ENCODE measurements around the gene OCA2. TPM values are rescaled to one million over a fixed set of nuclear protein-coding genes. Genes with fewer than 3 reads are reported as not detected.

The OCA2 gene
- total RNA-seq, 2 donors from 2014 or later = not detected

DNA sequence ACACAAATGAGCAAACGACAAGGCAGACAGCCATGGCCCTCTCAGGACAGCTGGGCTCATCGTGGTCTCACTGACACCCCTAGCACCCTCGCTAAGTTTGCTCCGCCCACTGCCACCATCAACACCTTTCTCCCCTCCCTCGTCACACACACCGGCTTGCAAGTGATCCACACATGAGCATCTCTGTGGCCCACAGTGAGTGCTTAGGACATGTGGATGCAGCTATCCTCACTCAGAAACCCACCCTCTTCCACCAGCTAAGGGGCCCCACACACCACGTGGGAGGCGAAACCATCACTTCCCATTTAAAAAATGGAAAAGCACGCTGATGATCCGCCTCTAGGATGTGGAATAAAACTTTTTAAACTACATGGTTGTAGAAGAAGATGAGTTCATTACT, 105.6 kb downstream of the OCA2 start:
- peaks cover 4% of the 10 kb centered on the region for H3K9me3 Mint-ChIP-seq
- H3K4me1 Mint-ChIP-seq (ENCODE audit: low read depth in 2 of 2) = no peaks in the 10 kb centered on the region
- DNase-seq (ENCODE audit: low spot score) (no peak), ATAC-seq (no peak)
- H3K27ac Mint-ChIP-seq = no peak overlapping the region
- H3K36me3 Mint-ChIP-seq = peaks cover 6% of the 10 kb centered on the region
- H3K4me3 Mint-ChIP-seq = no peak overlapping the region
- peaks cover 2 to 7% of the 10 kb centered on the region in 2 donors for H3K27me3 Mint-ChIP-seq

DNA sequence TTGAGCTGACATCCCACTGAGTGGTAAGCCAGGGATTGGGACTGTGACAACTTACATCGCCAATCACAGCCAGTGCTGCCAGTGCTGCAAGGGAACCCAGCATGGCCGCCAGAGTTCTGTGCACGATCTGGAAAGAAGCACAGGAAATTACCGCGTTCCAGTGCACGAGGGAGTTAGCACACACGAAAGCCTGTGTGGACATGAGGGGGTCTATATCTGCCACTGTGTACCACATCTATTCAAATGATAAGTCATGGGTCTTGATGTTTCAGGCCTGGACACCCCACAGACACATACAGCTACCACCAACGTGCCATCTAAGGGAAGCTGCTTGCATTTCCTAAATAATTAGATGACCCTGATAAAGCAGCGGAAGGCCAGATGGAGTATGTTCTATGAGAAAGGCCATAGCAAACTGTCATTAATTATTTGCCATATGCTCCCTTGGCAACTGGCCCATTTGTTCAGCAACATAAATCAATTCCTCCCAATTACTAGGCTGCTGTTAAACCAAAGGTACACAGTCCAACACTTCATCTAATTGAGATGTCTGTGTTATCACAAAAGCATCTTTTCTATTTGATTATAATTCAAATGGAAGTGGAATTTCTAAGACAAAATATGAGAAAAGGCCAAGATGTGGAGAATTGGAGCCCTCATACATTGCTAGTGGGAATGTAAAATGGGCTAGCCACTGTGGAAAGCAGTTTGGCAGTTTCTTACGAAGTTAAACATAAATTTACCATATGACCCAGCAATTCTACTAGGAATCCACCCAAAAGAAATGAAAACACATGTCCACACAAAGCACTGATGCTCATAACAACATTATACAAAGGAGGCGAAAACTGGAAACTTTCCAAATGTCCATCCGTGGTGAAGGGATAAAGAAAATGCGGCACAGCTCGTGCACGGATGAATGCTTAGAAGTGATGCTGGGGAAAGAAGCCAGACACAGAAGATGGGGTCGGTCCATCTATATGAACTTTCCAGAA, 108.3 kb downstream of the OCA2 start:
- DNase-seq (ENCODE audit: low spot score) = no peak
- no peak overlapping the region for H3K27ac Mint-ChIP-seq
- H3K27me3 Mint-ChIP-seq = peaks cover 0 to 2% of the 10 kb centered on the region in 2 donors
- no peaks in the 10 kb centered on the region for H3K36me3 Mint-ChIP-seq
- H3K4me1 Mint-ChIP-seq (ENCODE audit: low read depth in 2 of 2) = no peaks in the 10 kb centered on the region
- no peak for ATAC-seq
- H3K9me3 Mint-ChIP-seq = no peaks in the 10 kb centered on the region
- H3K4me3 Mint-ChIP-seq = no peak overlapping the region

DNA sequence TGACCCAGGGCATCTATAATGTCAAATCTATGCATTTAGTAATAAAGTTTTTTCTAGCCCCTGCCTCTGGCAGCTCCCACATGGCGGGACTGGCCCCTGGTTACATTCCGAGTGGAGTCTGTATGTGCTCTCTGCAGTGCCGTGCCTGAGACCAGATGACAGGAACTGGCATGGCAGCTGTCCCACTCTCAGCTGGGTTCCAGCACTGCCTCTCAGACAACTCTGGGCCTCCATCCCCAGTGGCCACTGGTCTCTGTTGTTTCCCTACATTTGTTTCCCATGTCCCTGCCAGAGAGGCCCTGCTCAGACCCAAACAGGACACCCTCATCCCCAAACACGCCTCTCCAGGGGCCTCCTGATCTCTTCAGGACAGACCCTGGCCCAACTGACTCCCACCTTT, 109.3 kb downstream of the OCA2 start:
- Mint-ChIP-seq H3K27me3 (peaks cover 0 to 2% of the 10 kb centered on the region in 2 donors), H3K27ac (no peak overlapping the region), H3K4me1 (ENCODE audit: low read depth in 2 of 2) (no peaks in the 10 kb centered on the region), H3K4me3 (no peak overlapping the region), H3K9me3 (no peaks in the 10 kb centered on the region), H3K36me3 (no peaks in the 10 kb centered on the region)
- ATAC-seq = peak; percentile 28 to 36
- DNase-seq (ENCODE audit: low spot score) = no peak

DNA sequence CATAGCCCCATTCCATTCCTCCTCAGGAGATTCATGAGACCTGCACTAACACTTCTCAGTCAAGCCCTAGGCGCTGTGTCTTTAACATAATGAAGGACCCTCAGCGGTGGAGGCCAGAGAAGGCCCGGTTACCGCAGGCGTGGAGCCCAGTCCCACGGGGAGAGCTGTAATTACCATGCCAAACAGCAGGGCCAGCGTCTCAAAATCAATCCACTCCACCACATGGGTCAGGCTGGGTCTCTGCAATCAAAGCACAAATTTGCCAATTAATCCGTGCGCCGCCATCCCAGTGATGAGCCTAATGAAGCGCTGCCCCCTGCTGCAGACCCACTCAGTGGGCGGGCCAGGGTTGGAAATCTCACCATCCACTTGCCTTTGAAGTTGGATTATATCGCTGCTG, 109.7 kb downstream of the OCA2 start:
- no peaks in the 10 kb centered on the region for H3K9me3 Mint-ChIP-seq
- H3K36me3 Mint-ChIP-seq = no peaks in the 10 kb centered on the region
- H3K4me3 Mint-ChIP-seq = no peak overlapping the region
- DNase-seq (ENCODE audit: low spot score) (no peak), ATAC-seq (no peak)
- peaks cover 0 to 2% of the 10 kb centered on the region in 2 donors for H3K27me3 Mint-ChIP-seq
- H3K4me1 Mint-ChIP-seq (ENCODE audit: low read depth in 2 of 2) = no peaks in the 10 kb centered on the region
- H3K27ac Mint-ChIP-seq = no peak overlapping the region

DNA sequence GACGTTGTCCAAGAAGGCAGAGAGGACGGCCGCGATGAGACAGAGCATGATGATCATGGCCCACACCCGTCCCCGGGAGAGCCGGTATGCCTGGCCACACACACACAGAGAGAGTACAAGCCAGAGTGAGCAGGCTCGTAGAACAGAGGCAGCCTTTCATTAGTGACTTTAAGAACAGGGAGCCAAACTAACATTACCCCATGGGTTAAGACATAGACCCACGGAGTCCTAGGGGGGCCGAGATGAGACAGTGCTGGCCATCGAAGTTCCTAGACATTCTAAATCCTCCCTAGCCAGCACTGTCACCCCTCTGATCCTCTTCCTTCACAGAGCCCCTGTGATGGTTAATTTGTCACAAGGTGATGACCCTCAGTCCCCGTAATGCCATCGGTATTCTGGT, 114.0 kb downstream of the OCA2 start:
- no peaks in the 10 kb centered on the region for H3K36me3 Mint-ChIP-seq
- ATAC-seq (no peak), DNase-seq (ENCODE audit: low spot score) (no peak)
- H3K27ac Mint-ChIP-seq = no peak overlapping the region
- H3K9me3 Mint-ChIP-seq = no peaks in the 10 kb centered on the region
- H3K4me3 Mint-ChIP-seq = no peak overlapping the region
- H3K27me3 Mint-ChIP-seq = peaks cover 0 to under 1% of the 10 kb centered on the region in 2 donors
- no peaks in the 10 kb centered on the region for H3K4me1 Mint-ChIP-seq (ENCODE audit: low read depth in 2 of 2)

DNA sequence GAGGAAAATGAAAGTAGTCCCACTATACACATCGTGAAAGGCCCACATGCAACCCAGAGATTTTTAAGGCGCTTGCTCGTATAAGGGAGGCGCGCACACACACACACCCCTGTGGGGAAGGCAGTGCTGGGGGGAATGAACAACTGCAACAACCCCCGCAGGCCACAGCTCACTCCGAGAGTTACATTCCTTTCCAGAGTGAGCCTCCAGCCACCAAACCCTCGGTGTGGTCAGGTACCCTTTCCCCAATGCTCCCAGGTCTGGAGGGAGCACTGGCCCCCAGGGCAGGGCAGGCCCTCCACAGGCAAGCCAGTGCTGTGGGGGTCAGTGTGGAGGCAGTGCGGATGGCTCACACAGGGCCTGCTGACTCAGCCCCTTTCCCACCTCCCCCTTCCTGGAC, 115.6 kb downstream of the OCA2 start:
- no peaks in the 10 kb centered on the region for H3K9me3 Mint-ChIP-seq
- DNase-seq (ENCODE audit: low spot score) (no peak), ATAC-seq (no peak)
- no peaks in the 10 kb centered on the region for H3K36me3 Mint-ChIP-seq
- H3K4me1 Mint-ChIP-seq (ENCODE audit: low read depth in 2 of 2) = no peaks in the 10 kb centered on the region
- no peaks in the 10 kb centered on the region for H3K27me3 Mint-ChIP-seq
- H3K4me3 Mint-ChIP-seq = no peak overlapping the region
- H3K27ac Mint-ChIP-seq = no peak overlapping the region

DNA sequence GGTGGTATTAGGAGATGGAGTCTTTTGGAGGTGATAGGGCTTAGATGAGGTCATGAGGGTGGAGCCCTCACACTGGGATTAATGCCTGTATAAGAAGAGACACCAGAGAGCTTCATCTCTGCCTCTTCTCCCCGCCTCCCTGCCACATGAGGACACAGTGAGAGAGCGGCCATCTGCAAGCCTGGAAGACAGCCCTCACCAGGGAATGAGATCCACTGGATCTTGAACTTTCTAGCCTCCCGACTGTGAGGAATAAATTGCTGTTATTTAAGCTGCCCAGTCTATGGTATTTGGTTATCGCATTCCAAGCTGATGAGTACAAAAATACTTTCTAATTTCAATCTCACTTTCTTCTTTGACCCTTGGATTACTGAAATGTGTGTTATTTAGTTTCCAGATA, 121.4 kb downstream of the OCA2 start:
- no peaks in the 10 kb centered on the region for H3K9me3 Mint-ChIP-seq
- H3K27ac Mint-ChIP-seq = no peak overlapping the region
- H3K4me1 Mint-ChIP-seq (ENCODE audit: low read depth in 2 of 2) = no peaks in the 10 kb centered on the region
- DNase-seq (ENCODE audit: low spot score) (no peak), ATAC-seq (no peak)
- no peaks in the 10 kb centered on the region for H3K27me3 Mint-ChIP-seq
- H3K36me3 Mint-ChIP-seq = no peaks in the 10 kb centered on the region
- H3K4me3 Mint-ChIP-seq = no peak overlapping the region

DNA sequence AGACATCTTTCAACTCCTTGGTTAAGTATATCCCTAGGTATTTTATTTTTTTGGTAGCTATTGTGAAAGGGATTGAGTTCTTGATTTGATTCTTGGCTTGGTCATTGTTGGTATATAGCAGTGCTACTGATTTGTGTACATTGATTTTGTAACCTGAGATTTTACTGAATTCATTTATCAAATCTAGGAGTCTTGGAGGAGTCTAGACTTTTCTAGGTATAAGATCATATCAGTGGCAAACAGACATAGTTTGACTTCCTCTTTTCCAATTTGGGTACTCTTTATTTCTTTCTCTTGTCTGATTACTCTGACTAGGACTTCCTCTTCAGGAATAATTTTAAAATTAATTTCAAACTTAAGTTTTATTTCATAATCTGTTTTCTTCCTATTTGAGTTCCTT, 125.2 kb downstream of the OCA2 start:
- no peak for ATAC-seq
- no peak overlapping the region for H3K4me3 Mint-ChIP-seq
- H3K27me3 Mint-ChIP-seq = peaks cover 0 to 6% of the 10 kb centered on the region in 2 donors
- H3K36me3 Mint-ChIP-seq = no peaks in the 10 kb centered on the region
- H3K4me1 Mint-ChIP-seq (ENCODE audit: low read depth in 2 of 2) = no peaks in the 10 kb centered on the region
- no peak for DNase-seq (ENCODE audit: low spot score)
- H3K27ac Mint-ChIP-seq = no peak overlapping the region
- no peaks in the 10 kb centered on the region for H3K9me3 Mint-ChIP-seq

DNA sequence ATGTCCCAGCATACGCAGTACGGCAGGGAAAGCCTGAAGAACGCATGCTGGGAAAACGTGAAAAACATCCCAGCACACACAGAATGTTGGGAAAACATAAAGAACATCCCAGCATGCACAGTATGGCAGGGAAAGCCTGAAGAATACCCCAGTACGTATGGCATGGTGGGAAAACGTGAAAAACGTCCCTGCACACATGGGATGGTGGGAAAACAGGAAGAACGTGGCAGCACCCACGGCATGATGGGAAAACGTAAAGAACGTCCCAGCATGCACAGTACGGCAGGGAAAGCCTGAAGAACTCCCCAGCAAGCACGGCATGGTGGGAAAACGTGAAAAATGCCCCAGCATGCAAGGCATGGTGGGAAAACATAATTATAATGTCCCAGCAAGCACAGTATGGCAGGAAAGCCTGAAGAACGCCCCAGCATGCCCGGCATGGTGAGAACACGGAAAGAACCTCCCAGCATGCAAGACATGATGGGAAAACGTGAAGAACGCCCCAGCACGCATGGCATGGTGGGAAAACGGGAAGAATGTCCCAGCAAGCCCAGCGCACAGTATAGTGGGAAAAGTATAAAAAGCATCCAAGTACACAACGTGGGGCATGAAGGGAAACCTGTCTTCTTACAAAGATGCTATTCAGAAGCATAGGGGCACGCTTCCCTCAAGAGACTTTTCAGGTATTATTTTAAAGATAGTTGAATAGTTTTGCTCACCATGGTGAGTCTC, 128.3 kb downstream of the OCA2 start:
- ATAC-seq (no peak), DNase-seq (ENCODE audit: low spot score) (no peak)
- no peak overlapping the region for H3K4me3 Mint-ChIP-seq
- no peaks in the 10 kb centered on the region for H3K36me3 Mint-ChIP-seq
- H3K27ac Mint-ChIP-seq = no peak overlapping the region
- peaks cover 0 to 6% of the 10 kb centered on the region in 2 donors for H3K27me3 Mint-ChIP-seq
- H3K4me1 Mint-ChIP-seq (ENCODE audit: low read depth in 2 of 2) = no peaks in the 10 kb centered on the region
- H3K9me3 Mint-ChIP-seq = no peaks in the 10 kb centered on the region

DNA sequence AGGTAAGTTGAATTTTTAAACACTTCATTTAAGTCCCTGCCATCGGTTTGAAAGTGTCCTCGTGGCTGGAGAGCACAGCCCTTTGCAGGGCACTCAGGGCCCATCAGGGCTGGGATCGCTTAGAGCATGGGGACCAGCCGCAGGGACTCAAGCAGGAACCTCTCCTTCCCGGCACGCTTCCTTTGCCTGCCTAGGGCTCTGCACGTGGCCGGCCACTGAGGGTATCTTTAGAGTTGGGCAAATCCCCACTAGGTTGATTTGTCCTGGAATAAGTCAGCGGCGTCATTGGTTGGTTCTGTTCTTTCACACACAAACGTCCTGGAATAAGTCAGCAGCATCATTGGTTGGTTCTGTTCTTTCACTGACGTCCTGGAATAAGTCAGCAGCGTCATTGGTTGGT, 131.6 kb downstream of the OCA2 start:
- H3K27me3 Mint-ChIP-seq = peaks cover 0 to 6% of the 10 kb centered on the region in 2 donors

DNA sequence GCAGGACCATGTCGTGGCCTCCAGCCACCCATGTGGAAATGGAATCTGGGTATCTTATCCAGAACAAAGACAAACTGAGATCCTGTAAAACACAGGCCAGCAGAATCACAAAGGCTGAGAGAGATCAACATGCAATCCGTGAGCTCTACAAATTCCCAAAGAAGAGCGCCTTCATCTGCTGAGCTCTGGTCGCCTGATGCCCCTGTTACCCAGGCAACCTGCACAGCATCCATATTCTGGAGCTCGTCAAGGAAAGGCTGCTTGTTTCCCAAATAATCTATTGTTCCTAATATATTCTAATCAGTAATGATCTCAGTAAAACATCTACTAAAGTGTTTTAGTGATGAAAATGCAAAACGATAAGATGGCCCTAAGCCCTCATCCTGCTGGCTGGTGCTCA, 133.6 kb downstream of the OCA2 start:
- H3K4me1 Mint-ChIP-seq (ENCODE audit: low read depth in 2 of 2) = no peaks in the 10 kb centered on the region
- no peak overlapping the region for H3K4me3 Mint-ChIP-seq
- no peak overlapping the region for H3K27ac Mint-ChIP-seq
- peaks cover 0 to 6% of the 10 kb centered on the region in 2 donors for H3K27me3 Mint-ChIP-seq
- no peaks in the 10 kb centered on the region for H3K36me3 Mint-ChIP-seq
- ATAC-seq (no peak), DNase-seq (ENCODE audit: low spot score) (no peak)
- no peaks in the 10 kb centered on the region for H3K9me3 Mint-ChIP-seq

More for the DNA sequence above, 131.6 kb downstream of the OCA2 start:
- ATAC-seq (no peak), DNase-seq (ENCODE audit: low spot score) (no peak)
- no peak overlapping the region for H3K4me3 Mint-ChIP-seq
- H3K9me3 Mint-ChIP-seq = no peaks in the 10 kb centered on the region
- no peaks in the 10 kb centered on the region for H3K4me1 Mint-ChIP-seq (ENCODE audit: low read depth in 2 of 2)
- H3K36me3 Mint-ChIP-seq = no peaks in the 10 kb centered on the region
- no peak overlapping the region for H3K27ac Mint-ChIP-seq

DNA sequence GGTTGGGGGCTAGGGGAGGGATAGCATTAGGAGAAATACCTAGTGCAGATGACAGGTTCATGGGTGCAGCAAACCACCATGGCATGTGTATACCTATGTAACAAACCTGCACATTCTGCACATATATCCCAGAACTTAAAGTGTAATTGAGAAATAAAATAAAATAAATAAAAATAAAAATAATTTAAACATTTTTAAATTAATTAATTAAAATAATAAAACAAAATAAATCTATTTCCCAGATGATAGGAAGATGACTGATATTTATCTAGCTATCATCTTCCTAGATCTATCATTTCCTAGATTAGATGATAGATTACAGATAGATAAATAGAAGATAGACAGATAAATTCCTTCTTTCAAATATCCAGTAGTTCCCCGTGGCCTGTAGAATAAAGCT, 137.3 kb downstream of the OCA2 start:
- no peaks in the 10 kb centered on the region for H3K4me1 Mint-ChIP-seq (ENCODE audit: low read depth in 2 of 2)
- no peak overlapping the region for H3K4me3 Mint-ChIP-seq
- H3K9me3 Mint-ChIP-seq = no peaks in the 10 kb centered on the region
- ATAC-seq (no peak), DNase-seq (ENCODE audit: low spot score) (no peak)
- no peaks in the 10 kb centered on the region for H3K27me3 Mint-ChIP-seq
- no peaks in the 10 kb centered on the region for H3K36me3 Mint-ChIP-seq
- no peak overlapping the region for H3K27ac Mint-ChIP-seq

DNA sequence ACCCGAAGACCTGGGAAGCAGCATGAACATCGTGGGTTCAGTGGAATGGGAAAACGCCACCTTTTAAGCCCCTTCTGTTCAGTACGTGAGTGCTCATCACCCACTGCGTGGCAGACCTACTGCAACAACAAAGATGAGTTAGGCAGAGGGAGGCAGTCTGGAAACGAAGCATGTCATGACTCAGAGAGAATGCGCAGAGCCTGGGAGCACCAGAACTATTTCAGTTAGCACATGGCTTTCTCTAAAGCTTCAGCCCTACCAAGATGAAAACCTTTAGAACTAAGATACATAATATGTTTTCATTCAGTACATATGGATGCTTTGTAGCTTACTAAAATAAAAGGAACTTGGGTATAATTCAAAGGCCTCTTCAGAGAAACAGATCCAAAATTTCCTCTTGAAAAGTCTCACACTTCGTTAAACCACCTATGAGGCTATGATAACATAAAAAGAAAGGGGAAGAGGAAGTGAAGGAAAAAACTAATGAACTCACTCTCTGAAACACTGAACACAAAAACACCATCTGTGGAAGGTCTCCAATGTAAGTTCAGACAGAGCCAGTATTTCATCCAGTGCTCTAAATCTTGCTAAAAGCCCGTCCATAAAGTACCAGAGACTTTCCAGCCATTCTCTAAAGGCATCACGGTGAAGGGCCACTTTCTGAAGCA, 140.1 kb downstream of the OCA2 start:
- H3K27ac Mint-ChIP-seq = no peak overlapping the region
- H3K27me3 Mint-ChIP-seq = no peaks in the 10 kb centered on the region
- H3K36me3 Mint-ChIP-seq = no peaks in the 10 kb centered on the region
- ATAC-seq (no peak), DNase-seq (ENCODE audit: low spot score) (no peak)
- H3K9me3 Mint-ChIP-seq = no peaks in the 10 kb centered on the region
- no peak overlapping the region for H3K4me3 Mint-ChIP-seq
- no peaks in the 10 kb centered on the region for H3K4me1 Mint-ChIP-seq (ENCODE audit: low read depth in 2 of 2)

DNA sequence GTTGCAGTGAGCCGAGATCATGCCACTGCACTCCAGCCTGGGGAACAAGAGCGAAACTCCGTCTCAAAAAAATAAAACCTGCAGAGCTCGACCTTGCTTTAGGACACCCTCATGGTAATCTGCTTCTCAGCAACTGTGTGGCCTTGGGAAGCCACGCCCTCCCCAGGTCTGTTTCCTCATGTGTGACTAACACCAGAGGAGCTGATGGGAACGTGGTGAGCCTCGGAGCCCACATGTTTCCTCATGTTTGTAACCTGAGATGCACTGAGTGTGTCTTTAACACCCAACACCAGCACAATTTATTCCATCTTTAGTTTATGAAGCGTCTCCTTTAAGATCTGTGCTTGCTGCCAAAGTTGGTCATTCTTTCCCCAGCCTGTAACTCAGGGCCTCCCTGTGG, 142.8 kb downstream of the OCA2 start:
- Mint-ChIP-seq H3K27me3 (no peaks in the 10 kb centered on the region), H3K36me3 (no peaks in the 10 kb centered on the region), H3K4me1 (ENCODE audit: low read depth in 2 of 2) (no peaks in the 10 kb centered on the region), H3K4me3 (no peak overlapping the region), H3K9me3 (no peaks in the 10 kb centered on the region), H3K27ac (no peak overlapping the region)
- no peak for DNase-seq (ENCODE audit: low spot score)
- ATAC-seq = no peak

All from natural killer cell treated with Interleukin-12 subunit alpha and Interleukin-12 subunit beta and Interleukin-15 and Interleukin-18, amount 100 ng/mL, for 72 hours (primary cell).